ENCODE measurements around the gene SH3RF2.
A peak's percentile ranks its signal among the peaks of the same experiment; 100 is the strongest.

The SH3RF2 gene

DNA sequence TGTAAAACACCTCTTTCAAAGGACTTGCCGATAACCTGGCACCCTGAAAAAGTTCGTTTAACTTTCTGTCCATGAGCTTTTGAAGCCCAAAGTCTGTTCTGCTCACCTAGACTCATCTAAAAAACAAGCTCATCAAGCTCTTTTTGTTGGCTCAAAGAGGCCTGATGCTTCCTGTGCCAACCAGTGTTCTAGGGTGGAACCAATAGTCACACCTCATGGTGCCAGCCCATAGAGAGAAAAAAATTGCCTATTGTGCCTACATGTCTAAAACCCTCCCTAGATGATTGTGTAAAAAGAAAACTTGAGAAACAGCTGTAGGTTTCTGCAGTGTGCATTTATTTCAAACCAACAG lies 4.7 kb downstream of the SH3RF2 start:
- Histone ChIP-seq H3K27ac (peak overlapping the region; percentile 34), H3K9me3 (no peaks in the 10 kb centered on the region), H3K4me1 (ENCODE audit: control insufficient read depth in 1 of 2, insufficient read depth in 1 of 2, low read depth in 1 of 2, low read length in 1 of 2) (peaks cover 30 to 49% of the 10 kb centered on the region in 2 experiments), H3K27me3 (peaks cover 37% of the 10 kb centered on the region), H3K36me3 (no peaks in the 10 kb centered on the region), H3K4me3 (ENCODE audit: low read depth in 1 of 2, low read length in 1 of 2) (no peak overlapping the region)
- TF ChIP-seq, protein P1, sequence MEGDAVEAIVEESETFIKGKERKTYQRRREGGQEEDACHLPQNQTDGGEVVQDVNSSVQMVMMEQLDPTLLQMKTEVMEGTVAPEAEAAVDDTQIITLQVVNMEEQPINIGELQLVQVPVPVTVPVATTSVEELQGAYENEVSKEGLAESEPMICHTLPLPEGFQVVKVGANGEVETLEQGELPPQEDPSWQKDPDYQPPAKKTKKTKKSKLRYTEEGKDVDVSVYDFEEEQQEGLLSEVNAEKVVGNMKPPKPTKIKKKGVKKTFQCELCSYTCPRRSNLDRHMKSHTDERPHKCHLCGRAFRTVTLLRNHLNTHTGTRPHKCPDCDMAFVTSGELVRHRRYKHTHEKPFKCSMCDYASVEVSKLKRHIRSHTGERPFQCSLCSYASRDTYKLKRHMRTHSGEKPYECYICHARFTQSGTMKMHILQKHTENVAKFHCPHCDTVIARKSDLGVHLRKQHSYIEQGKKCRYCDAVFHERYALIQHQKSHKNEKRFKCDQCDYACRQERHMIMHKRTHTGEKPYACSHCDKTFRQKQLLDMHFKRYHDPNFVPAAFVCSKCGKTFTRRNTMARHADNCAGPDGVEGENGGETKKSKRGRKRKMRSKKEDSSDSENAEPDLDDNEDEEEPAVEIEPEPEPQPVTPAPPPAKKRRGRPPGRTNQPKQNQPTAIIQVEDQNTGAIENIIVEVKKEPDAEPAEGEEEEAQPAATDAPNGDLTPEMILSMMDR (IDR thresholded peaks at IDR 0.05): no peak

DNA sequence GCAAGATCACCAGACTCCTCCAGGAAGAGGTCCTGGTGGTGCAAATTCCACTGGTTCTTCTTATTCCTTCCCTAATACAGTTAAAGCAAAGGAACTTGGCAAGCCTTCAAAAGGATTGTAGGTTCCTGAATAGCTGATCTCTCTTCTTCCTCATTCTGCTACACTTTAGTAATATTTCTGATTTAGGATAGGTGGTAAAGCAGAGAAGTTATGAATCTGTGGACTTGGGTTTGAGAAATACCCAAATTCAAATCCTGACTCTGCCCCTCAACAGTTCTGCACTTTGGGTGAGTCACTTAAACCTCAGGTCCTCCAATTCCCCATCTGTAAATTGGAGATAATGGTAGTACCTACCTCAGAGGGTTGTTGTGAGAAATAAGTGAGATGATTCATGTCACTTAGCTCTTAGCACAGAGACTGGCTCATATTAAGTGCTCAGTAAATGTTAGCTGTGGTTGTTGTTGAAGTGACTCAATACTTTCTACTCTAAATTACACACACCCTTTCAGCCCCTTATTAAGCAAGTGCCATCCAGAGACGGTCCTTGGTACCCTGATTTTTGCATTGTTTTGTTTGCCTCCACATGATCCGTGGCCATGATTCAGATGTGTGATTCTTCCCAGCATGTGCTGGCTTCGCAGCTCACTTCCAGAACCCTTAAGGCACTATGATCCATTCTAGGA lies 5.2 kb downstream of the SH3RF2 start:
- Histone ChIP-seq H3K4me1 (ENCODE audit: control insufficient read depth in 1 of 2, insufficient read depth in 1 of 2, low read depth in 1 of 2, low read length in 1 of 2) (peaks cover 34 to 54% of the 10 kb centered on the region in 2 experiments), H3K9me3 (no peaks in the 10 kb centered on the region), H3K27me3 (peaks cover 32% of the 10 kb centered on the region), H3K36me3 (no peaks in the 10 kb centered on the region), H3K27ac (peak overlapping the region; percentile 34), H3K4me3 (ENCODE audit: low read depth in 1 of 2, low read length in 1 of 2) (no peak overlapping the region)
- TF ChIP-seq, protein P1 (IDR thresholded peaks at IDR 0.05): no peak

DNA sequence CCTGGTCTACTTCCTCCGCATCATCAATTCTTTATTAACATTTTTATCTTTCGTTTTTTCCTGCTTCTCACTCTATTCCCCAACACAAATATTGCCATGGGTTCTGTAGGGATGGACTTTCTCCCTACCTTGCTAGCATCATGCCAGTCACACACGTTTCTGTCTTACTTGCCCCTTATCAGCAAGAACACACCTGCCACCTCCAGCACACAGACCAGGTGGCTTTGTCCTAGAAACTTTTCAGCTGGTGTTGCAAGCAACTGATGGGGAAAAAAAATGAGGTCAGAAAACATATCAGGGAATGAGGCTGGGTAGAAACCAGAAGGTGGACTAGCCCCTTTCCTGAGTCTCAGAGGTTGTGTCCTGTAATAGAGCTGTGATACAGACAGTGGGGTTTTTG lies 5.8 kb downstream of the SH3RF2 start:
- H3K27ac ChIP-seq: no peak overlapping the region
- peaks cover 25% of the 10 kb centered on the region for H3K27me3 ChIP-seq
- no peaks in the 10 kb centered on the region for H3K36me3 ChIP-seq
- no peaks in the 10 kb centered on the region for H3K9me3 ChIP-seq
- H3K4me1 ChIP-seq (ENCODE audit: control insufficient read depth in 1 of 2, insufficient read depth in 1 of 2, low read depth in 1 of 2, low read length in 1 of 2): peaks cover 35 to 59% of the 10 kb centered on the region in 2 experiments
- no peak overlapping the region for H3K4me3 ChIP-seq (ENCODE audit: low read depth in 1 of 2, low read length in 1 of 2)
- TF ChIP-seq, protein P1 (IDR thresholded peaks at IDR 0.05): no peak

DNA sequence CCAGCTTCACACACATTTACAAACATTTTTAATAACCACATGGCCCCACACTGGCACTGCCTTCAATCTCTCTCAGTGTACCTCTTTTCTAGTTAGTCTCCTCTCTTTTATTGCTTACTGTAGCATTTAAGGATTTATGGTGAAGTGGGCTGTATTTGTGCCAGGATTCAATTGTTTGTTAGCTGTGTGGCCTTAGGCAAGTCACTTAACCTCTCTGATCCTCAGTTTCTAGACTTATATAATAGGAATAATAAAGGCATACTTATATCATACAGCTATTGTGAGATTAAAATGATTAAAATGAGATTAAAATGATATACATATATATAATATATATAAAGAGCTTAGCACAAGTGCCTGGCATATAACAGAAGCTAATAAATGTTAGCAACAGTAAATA lies 6.4 kb downstream of the SH3RF2 start:
- Histone ChIP-seq H3K27ac (no peak overlapping the region), H3K9me3 (no peaks in the 10 kb centered on the region), H3K4me1 (ENCODE audit: control insufficient read depth in 1 of 2, insufficient read depth in 1 of 2, low read depth in 1 of 2, low read length in 1 of 2) (peaks cover 35 to 64% of the 10 kb centered on the region in 2 experiments), H3K4me3 (ENCODE audit: low read depth in 1 of 2, low read length in 1 of 2) (no peak overlapping the region), H3K36me3 (no peaks in the 10 kb centered on the region), H3K27me3 (peaks cover 20% of the 10 kb centered on the region)
- TF ChIP-seq, protein P1 (IDR thresholded peaks at IDR 0.05): no peak

DNA sequence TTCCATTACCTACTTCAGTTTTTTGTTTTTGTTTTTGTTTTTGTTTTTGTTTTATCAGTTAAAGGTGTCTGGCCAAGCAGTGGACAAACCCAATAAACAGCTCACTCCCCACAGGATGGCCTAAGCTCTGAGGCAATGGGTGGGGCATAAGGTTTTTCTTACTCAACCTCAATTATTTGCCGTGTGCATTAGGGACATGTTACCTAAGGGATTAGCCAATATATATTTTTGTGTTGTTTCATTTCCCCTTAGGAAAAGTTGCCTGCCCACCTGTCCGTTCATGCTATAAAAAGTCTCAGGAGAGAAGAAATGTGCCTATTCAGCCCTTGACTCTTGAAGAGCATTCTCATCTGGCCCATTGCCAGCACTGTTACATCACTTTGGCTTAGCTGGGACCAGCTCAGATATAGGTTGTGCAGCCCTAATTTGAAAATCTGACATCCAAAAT lies 7.3 kb downstream of the SH3RF2 start:
- no peaks in the 10 kb centered on the region for H3K9me3 ChIP-seq
- TF ChIP-seq, protein P1 (IDR thresholded peaks at IDR 0.05): no peak
- H3K27me3 ChIP-seq: peaks cover 17% of the 10 kb centered on the region
- no peaks in the 10 kb centered on the region for H3K36me3 ChIP-seq
- H3K4me3 ChIP-seq (ENCODE audit: low read depth in 1 of 2, low read length in 1 of 2): no peak overlapping the region
- peaks cover 35 to 64% of the 10 kb centered on the region in 2 experiments for H3K4me1 ChIP-seq (ENCODE audit: control insufficient read depth in 1 of 2, insufficient read depth in 1 of 2, low read depth in 1 of 2, low read length in 1 of 2)
- H3K27ac ChIP-seq: peak overlapping the region; percentile 20
